Calu3 (cell line): ENCODE results near the gene CCDC88A. TPM values are rescaled to one million over a fixed set of nuclear protein-coding genes. Genes with fewer than 3 reads are reported as not detected.
A peak's percentile ranks its signal among the peaks of the same experiment; 100 is the strongest.

ENCODE experiments used
- BruUV-seq: library from RNA; stranded (reverse); fragments of 400-500 nt; replicated peaks from 2 replicates; lab custom pipeline; 2021; lab: Mats Ljungman, UMichigan
- CTCF ChIA-PET: fragments of 300-600 bp; sonication (Branson Sonifier 250); formaldehyde crosslinking; loops from one replicate; lab custom pipeline; 2022; ENCODE audit warnings: antibody characterized with exemption; lab: Charles Lee
- DNase-seq: peaks from one replicate; pipeline ENCODE4 v3.0.0; 2022
- H3K27ac Mint-ChIP-seq: one replicate; pipeline ENCODE4 v1.8.0; 2022; ENCODE audit warnings: mixed read lengths; ENCODE audit not compliant: unreplicated experiment
- H3K27me3 Mint-ChIP-seq: one replicate; pipeline ENCODE4 v1.8.0; 2022; ENCODE audit warnings: mixed read lengths; ENCODE audit not compliant: unreplicated experiment
- H3K36me3 Mint-ChIP-seq: one replicate; pipeline ENCODE4 v1.8.0; 2022; ENCODE audit warnings: mild to moderate bottlenecking, moderate library complexity, mixed read lengths; ENCODE audit not compliant: insufficient read depth, unreplicated experiment
- H3K4me1 Mint-ChIP-seq: one replicate; pipeline ENCODE4 v1.8.0; 2022; ENCODE audit warnings: mild to moderate bottlenecking, low read depth, mixed read lengths; ENCODE audit not compliant: unreplicated experiment
- H3K4me3 Mint-ChIP-seq: one replicate; pipeline ENCODE4 v1.8.0; 2022; ENCODE audit warnings: mild to moderate bottlenecking, low read depth, moderate library complexity, mixed read lengths; ENCODE audit not compliant: unreplicated experiment
- H3K9me3 Mint-ChIP-seq: one replicate; pipeline ENCODE4 v1.8.0; 2022; ENCODE audit warnings: low read depth, mixed read lengths; ENCODE audit not compliant: unreplicated experiment
- CTCF ChIP-seq: fragments of 200-600 bp; IDR thresholded peaks from one replicate; pipeline ENCODE4 v1.8.0; 2022; ENCODE audit warnings: antibody characterized with exemption; ENCODE audit not compliant: unreplicated experiment
- intact Hi-C: fragments of 100-400 bp; cut with micrococcal nuclease; formaldehyde crosslinking; loops from one replicate; pipeline ENCODE4 v1.10.0; 2022; ENCODE audit not compliant: unreplicated experiment
- total RNA-seq: library from RNA; stranded (reverse); gene quantifications from 2 replicates; pipeline ENCODE4 v1.2.3, GENCODE V29; 2022

CCDC88A gene
- total RNA-seq, 1 experiment from 2014 or later: 49.7 TPM

- Mint-ChIP-seq H3K4me1 (peaks cover 41% of the 10 kb centered on the region), H3K27ac (no peak overlapping the region), H3K4me3 (no peak overlapping the region), H3K36me3 (peaks cover 31% of the 10 kb centered on the region), H3K9me3 (no peaks in the 10 kb centered on the region), H3K27me3 (no peaks in the 10 kb centered on the region)
- intact Hi-C loops: no loop called here
- TF ChIP-seq CTCF: no peak
- BruUV-seq: no TSS peak
- CTCF ChIA-PET: no interaction called here
- no peak for DNase-seq
Measured at GRCh38 chr2:55422876-55423665, 3.4 kb upstream of the CCDC88A start.

GRCh38 chr2:55421326-55421725 lies 1.7 kb upstream of the CCDC88A start:
- TF ChIP-seq CTCF: no peak
- H3K36me3 Mint-ChIP-seq: peaks cover 37% of the 10 kb centered on the region
- BruUV-seq: no TSS peak
- intact Hi-C loops: no loop called here
- H3K27me3 Mint-ChIP-seq: no peaks in the 10 kb centered on the region
- no peak overlapping the region for H3K27ac Mint-ChIP-seq
- H3K4me3 Mint-ChIP-seq: no peak overlapping the region
- DNase-seq: no peak
- H3K9me3 Mint-ChIP-seq: no peaks in the 10 kb centered on the region
- CTCF ChIA-PET: no interaction called here
- H3K4me1 Mint-ChIP-seq: peaks cover 42% of the 10 kb centered on the region

GRCh38 chr2:55420871-55421270 lies 1.2 kb upstream of the CCDC88A start:
- intact Hi-C loops: no loop called here
- Mint-ChIP-seq H3K4me3 (peak overlapping the region; percentile 96), H3K9me3 (no peaks in the 10 kb centered on the region), H3K27ac (no peak overlapping the region), H3K4me1 (peaks cover 42% of the 10 kb centered on the region), H3K27me3 (no peaks in the 10 kb centered on the region), H3K36me3 (peaks cover 41% of the 10 kb centered on the region)
- CTCF ChIA-PET: interaction anchor here (0.6 kb wide), 1 partner anchor 20 kb away, joined by 3 read pairs; no protein-coding TSS in a partner anchor
- no peak for DNase-seq
- no TSS peak for BruUV-seq
- no peak for TF ChIP-seq CTCF

GRCh38 chr2:55420439-55420725 lies 726 bp upstream of the CCDC88A start:
- peak overlapping the region; percentile 91 for H3K27ac Mint-ChIP-seq
- intact Hi-C loops: no loop called here
- H3K9me3 Mint-ChIP-seq: no peaks in the 10 kb centered on the region
- H3K27me3 Mint-ChIP-seq: no peaks in the 10 kb centered on the region
- peak overlapping the region; percentile 96 for H3K4me3 Mint-ChIP-seq
- H3K36me3 Mint-ChIP-seq: peaks cover 42% of the 10 kb centered on the region
- no peak for DNase-seq
- no TSS peak for BruUV-seq
- no peak for TF ChIP-seq CTCF
- CTCF ChIA-PET: interaction anchor here (0.6 kb wide), 1 partner anchor 20 kb away, joined by 3 read pairs; no protein-coding TSS in a partner anchor
- peaks cover 42% of the 10 kb centered on the region for H3K4me1 Mint-ChIP-seq
